HL-60 (cell line): ENCODE results near the gene NFATC4.

Experiments
- DNase-seq, 2 experiments: peaks; one replicate each; pipeline ENCODE4 v3.0.0-alpha.2; 2010 to 2020; ENCODE audit warnings: low read depth in 1 of 2, low spot score in 1 of 2
- H3K27ac ChIP-seq: fragments of 250-450 bp; sonication (Bioruptor Pico); replicated peaks from 2 replicates; pipeline ENCODE4 v1.5.1; 2020; ENCODE audit warnings: mild to moderate bottlenecking, moderate library complexity
- H3K27me3 ChIP-seq: fragments of 250-450 bp; sonication (Bioruptor Pico); 2 replicates; pipeline ENCODE4 v1.5.1; 2021; ENCODE audit warnings: mild to moderate bottlenecking, moderate library complexity; ENCODE audit not compliant: insufficient read depth, poor library complexity, severe bottlenecking
- H3K4me3 ChIP-seq: replicated peaks from 2 replicates; pipeline ENCODE4 v1.5.1; 2011; ENCODE audit warnings: mild to moderate bottlenecking, control low read depth, low read length; ENCODE audit not compliant: insufficient read depth
- GABPA ChIP-seq: IDR thresholded peaks from 2 replicates; pipeline ENCODE4 v1.6.1; 2012; ENCODE audit warnings: low read depth
- POLR2AphosphoS5 ChIP-seq: IDR thresholded peaks from 2 replicates; pipeline ENCODE4 v1.6.1; 2012; ENCODE audit warnings: low read depth
- SPI1 ChIP-seq: IDR thresholded peaks from 2 replicates; pipeline ENCODE4 v1.6.1; 2012; ENCODE audit warnings: low read depth, mild to moderate bottlenecking, borderline replicate concordance
- TF ChIP-seq, protein P1 (sequence below): IDR thresholded peaks from 2 replicates; pipeline ENCODE4 v1.6.1; 2012; ENCODE audit warnings: low read depth; ENCODE audit not compliant: insufficient replicate concordance
- TF ChIP-seq, protein P2 (sequence below): IDR thresholded peaks from one replicate; pipeline ENCODE4 v1.5.1; 2011; ENCODE audit warnings: low read length, control low read depth, inconsistent platforms; ENCODE audit not compliant: insufficient read depth

The NFATC4 gene

DNA sequence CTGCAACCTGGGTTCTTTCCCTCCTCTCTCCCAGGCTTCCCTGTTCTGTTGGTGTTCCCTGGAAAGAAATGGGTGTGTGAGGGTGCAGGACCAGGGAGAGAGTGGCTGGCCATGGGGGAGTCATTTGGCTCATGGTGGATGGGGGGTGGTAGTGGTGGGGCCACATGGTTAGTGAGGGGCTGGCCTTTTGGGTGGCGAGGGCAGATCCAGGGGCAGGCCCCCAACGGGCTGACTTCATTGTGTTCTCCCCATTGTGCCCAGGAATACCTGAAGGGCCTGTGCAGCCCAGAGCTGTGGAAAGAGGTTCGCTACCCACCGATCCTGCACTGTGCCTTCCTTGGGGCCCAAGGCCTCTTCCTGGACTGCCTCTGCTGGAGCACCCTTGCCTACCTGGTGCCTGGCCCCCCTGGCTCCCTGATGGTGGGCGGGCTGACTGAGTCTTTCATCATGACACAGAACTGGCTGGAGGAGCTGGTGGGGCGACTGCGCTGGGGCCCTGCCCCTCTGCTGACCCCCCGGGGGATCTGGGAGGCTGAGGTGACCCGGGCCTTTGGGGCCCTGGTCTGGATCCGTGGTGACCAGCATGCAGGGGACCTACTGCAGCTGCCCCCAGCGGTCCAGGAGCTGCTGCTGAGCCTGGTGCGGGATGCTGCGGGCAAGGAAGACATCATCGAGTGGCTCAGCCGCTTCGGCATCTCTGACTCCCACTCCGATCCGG, 39.8 kb downstream of the NFATC4 start:
- TF ChIP-seq POLR2AphosphoS5 (no peak), SPI1 (no peak), GABPA (no peak)
- TF ChIP-seq, protein P1, sequence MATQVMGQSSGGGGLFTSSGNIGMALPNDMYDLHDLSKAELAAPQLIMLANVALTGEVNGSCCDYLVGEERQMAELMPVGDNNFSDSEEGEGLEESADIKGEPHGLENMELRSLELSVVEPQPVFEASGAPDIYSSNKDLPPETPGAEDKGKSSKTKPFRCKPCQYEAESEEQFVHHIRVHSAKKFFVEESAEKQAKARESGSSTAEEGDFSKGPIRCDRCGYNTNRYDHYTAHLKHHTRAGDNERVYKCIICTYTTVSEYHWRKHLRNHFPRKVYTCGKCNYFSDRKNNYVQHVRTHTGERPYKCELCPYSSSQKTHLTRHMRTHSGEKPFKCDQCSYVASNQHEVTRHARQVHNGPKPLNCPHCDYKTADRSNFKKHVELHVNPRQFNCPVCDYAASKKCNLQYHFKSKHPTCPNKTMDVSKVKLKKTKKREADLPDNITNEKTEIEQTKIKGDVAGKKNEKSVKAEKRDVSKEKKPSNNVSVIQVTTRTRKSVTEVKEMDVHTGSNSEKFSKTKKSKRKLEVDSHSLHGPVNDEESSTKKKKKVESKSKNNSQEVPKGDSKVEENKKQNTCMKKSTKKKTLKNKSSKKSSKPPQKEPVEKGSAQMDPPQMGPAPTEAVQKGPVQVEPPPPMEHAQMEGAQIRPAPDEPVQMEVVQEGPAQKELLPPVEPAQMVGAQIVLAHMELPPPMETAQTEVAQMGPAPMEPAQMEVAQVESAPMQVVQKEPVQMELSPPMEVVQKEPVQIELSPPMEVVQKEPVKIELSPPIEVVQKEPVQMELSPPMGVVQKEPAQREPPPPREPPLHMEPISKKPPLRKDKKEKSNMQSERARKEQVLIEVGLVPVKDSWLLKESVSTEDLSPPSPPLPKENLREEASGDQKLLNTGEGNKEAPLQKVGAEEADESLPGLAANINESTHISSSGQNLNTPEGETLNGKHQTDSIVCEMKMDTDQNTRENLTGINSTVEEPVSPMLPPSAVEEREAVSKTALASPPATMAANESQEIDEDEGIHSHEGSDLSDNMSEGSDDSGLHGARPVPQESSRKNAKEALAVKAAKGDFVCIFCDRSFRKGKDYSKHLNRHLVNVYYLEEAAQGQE: no peak
- TF ChIP-seq, protein P2, sequence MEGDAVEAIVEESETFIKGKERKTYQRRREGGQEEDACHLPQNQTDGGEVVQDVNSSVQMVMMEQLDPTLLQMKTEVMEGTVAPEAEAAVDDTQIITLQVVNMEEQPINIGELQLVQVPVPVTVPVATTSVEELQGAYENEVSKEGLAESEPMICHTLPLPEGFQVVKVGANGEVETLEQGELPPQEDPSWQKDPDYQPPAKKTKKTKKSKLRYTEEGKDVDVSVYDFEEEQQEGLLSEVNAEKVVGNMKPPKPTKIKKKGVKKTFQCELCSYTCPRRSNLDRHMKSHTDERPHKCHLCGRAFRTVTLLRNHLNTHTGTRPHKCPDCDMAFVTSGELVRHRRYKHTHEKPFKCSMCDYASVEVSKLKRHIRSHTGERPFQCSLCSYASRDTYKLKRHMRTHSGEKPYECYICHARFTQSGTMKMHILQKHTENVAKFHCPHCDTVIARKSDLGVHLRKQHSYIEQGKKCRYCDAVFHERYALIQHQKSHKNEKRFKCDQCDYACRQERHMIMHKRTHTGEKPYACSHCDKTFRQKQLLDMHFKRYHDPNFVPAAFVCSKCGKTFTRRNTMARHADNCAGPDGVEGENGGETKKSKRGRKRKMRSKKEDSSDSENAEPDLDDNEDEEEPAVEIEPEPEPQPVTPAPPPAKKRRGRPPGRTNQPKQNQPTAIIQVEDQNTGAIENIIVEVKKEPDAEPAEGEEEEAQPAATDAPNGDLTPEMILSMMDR: no peak
- no peak for DNase-seq
- Histone ChIP-seq H3K27me3 (no peaks in the 10 kb centered on the region), H3K4me3 (no peak overlapping the region), H3K27ac (no peak overlapping the region)

DNA sequence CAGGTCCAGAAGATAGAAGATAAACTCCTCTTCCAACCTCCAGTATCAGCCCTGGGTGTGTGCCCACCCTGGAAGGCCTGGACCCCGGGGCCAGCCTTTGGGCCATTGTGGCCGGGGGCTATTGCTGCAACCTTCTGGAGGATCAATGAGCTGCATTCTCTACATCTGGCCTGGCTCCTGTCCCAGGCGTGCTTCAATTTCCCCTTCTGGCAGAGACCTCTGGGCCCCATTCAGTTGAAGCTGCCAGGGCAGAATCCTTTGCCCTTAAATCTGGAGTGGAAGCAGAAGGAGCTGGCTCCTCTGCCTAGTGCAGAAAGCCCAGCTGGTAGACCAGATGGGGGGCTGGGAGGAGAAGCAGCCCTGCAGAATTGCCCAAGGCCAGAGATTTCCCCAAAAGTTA, 40.8 kb downstream of the NFATC4 start:
- peak in 1 of 2 experiments; percentile 55 for DNase-seq
- Histone ChIP-seq H3K4me3 (no peak overlapping the region), H3K27ac (no peak overlapping the region), H3K27me3 (no peaks in the 10 kb centered on the region)
- no peak for TF ChIP-seq GABPA
- TF ChIP-seq POLR2AphosphoS5: no peak
- TF ChIP-seq, protein P1: no peak
- no peak for TF ChIP-seq SPI1
- TF ChIP-seq, protein P2: no peak

DNA sequence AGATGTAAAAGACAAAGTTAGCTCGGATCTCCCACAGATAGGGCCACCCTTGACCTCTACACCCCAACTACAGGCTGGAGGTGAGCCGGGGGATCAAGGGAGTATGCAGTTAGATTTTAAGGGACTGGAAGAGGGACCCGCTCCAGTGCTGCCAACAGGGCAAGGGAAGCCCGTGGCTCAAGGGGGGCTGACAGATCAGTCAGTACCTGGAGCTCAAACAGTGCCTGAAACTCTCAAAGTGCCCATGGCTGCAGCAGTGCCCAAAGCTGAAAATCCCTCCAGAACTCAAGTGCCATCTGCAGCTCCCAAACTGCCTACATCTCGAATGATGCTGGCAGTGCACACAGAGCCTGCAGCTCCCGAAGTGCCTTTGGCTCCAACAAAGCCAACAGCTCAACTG, 41.2 kb downstream of the NFATC4 start:
- no peaks in the 10 kb centered on the region for H3K27me3 ChIP-seq
- no peak overlapping the region for H3K27ac ChIP-seq
- no peak overlapping the region for H3K4me3 ChIP-seq
- no peak for TF ChIP-seq SPI1
- TF ChIP-seq, protein P1: no peak
- TF ChIP-seq, protein P2: no peak
- TF ChIP-seq POLR2AphosphoS5: no peak
- no peak for TF ChIP-seq GABPA
- no peak for DNase-seq
